ENCODE results near the gene AOPEP. TPM values are rescaled to one million over a fixed set of nuclear protein-coding genes. Genes with fewer than 3 reads are reported as not detected.

The AOPEP gene
- total and polyA plus RNA-seq, 8 donors: 73.9 to 407 (median 101) TPM

DNA sequence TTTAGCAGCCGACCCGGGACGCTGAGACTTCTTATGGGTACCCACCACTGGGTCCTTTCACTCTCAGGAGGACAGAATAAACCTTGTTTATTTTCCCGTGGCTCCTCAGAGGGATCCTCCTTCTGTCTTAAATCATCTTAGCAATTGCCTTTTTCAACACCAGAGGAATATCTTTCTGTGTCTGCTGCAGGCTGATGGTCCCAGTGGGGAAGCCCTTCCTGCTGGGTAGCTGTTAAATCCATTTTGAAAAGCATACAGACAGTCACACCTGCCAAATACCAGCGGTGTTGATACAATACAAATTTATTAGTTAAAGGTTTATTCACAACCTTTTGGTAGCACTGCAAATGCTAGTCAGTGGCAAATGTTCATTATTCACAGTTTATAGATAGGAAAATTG lies 222.9 kb downstream of the AOPEP start:
- Histone ChIP-seq H3K36me3 (no peaks in the 10 kb centered on the region), H3K4me1 (peaks cover 27 to 55% (median 38%) of the 10 kb centered on the region in 4 donors), H3K4me3 (no peak overlapping the region), H3K27me3 (no peaks in the 10 kb centered on the region), H3K9me3 (no peaks in the 10 kb centered on the region), H3K27ac (no peak overlapping the region)
- WGBS, 5 donors: 48 to 76% (median 65%) methylated on average over 5 of the region's 5 CpGs
- DNase-seq: no peak
- TF ChIP-seq EP300 (IDR thresholded peaks at IDR 0.05): no peak
- no peak for TF ChIP-seq POLR2A (IDR thresholded peaks at IDR 0.05)
- TF ChIP-seq, protein P1, sequence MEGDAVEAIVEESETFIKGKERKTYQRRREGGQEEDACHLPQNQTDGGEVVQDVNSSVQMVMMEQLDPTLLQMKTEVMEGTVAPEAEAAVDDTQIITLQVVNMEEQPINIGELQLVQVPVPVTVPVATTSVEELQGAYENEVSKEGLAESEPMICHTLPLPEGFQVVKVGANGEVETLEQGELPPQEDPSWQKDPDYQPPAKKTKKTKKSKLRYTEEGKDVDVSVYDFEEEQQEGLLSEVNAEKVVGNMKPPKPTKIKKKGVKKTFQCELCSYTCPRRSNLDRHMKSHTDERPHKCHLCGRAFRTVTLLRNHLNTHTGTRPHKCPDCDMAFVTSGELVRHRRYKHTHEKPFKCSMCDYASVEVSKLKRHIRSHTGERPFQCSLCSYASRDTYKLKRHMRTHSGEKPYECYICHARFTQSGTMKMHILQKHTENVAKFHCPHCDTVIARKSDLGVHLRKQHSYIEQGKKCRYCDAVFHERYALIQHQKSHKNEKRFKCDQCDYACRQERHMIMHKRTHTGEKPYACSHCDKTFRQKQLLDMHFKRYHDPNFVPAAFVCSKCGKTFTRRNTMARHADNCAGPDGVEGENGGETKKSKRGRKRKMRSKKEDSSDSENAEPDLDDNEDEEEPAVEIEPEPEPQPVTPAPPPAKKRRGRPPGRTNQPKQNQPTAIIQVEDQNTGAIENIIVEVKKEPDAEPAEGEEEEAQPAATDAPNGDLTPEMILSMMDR (IDR thresholded peaks at IDR 0.05): no peak
- no peak for TF ChIP-seq POLR2AphosphoS5 (IDR thresholded peaks at IDR 0.05)
- intact Hi-C loops (cut with DNase I; ENCODE audit: low total_unique reads): no loop called here

DNA sequence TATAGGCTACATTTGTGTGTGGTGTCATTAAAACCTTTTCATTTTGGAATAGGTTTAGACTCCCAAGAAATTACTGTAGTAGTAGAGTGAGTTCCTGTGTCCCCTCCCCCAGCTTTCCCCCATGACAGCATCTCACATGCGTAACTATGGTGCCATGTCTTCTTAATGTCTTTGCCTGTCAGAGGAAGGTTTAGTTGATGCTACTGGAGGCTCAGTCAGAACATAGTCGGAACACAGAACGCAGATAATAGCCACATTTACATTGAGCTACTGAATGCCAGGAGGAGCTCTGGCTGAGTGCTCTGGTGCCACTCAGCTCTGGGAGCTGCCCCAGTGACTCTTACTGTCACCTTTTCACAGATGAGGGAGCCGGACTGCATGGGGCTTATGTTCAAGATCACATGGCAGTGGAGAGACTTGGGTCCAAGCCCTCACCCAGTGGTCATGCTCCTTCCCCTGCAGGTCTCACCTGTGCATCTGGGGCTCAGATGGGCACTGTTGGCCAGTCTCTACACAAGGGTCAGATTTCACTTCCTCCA lies 223.6 kb downstream of the AOPEP start:
- Histone ChIP-seq H3K27ac (peak overlapping the region; percentile 48 to 80 (median 62)), H3K36me3 (no peaks in the 10 kb centered on the region), H3K9me3 (no peaks in the 10 kb centered on the region), H3K4me3 (no peak overlapping the region), H3K27me3 (no peaks in the 10 kb centered on the region), H3K4me1 (peaks cover 27 to 55% (median 37%) of the 10 kb centered on the region in 4 donors)
- DNase-seq: no peak
- WGBS, 5 donors: 78 to 92% (median 79%) methylated on average over 4 of the region's 4 CpGs
- TF ChIP-seq POLR2AphosphoS5 (IDR thresholded peaks at IDR 0.05) (no peak), POLR2A (IDR thresholded peaks at IDR 0.05) (no peak), EP300 (IDR thresholded peaks at IDR 0.05) (no peak)
- TF ChIP-seq, protein P1 (IDR thresholded peaks at IDR 0.05): no peak
- intact Hi-C loops (cut with DNase I; ENCODE audit: low total_unique reads): no loop called here

DNA sequence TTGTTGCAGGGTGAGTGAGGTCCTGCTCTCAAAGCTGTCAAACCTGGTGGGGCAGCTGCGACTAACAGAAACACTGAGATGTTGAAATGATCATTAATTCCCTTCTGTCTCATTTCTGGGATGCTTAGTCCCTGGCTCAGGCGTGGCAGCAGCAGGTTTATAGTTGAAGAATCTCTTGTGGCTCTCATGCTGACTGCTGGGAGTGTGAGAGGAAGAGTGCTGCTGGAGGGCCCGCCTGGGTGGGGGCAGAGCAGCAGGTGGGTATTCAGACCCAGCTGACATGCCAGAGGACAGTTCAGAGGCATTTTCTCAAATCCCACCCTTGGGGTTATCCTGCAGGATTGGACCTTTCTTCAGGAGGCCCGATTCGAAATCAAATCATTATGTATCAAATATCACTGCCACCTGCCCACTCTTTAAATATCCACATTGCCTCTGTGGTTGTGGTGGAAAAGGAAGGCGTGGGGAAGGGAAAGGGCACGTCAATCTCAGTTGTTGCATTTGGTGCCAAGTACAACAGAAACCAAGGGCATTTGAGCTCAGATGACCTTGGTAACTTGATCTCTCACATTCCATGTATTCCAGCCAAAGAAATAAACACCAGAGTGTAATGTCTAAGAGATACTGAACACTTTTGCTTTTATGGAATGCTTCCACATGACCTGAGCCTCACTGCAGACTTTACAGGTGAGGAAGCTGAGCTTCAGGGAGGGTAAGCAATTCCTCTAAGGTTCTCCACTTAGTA lies 224.3 kb downstream of the AOPEP start:
- Histone ChIP-seq H3K4me3 (no peak overlapping the region), H3K4me1 (peaks cover 22 to 49% (median 32%) of the 10 kb centered on the region in 4 donors), H3K27ac (peak overlapping the region; percentile 48 to 80 (median 73)), H3K27me3 (no peaks in the 10 kb centered on the region), H3K36me3 (peaks cover 0 to 4% (median 2%) of the 10 kb centered on the region in 4 donors), H3K9me3 (no peaks in the 10 kb centered on the region)
- WGBS, 5 donors: 36 to 52% (median 42%) methylated on average over 7 of the region's 7 CpGs
- peak; percentile 13 to 79 (median 51) for TF ChIP-seq POLR2AphosphoS5 (IDR thresholded peaks at IDR 0.05)
- no peak for TF ChIP-seq POLR2A (IDR thresholded peaks at IDR 0.05)
- DNase-seq: peak; percentile 58 to 83
- intact Hi-C loops (cut with DNase I; ENCODE audit: low total_unique reads): no loop called here

DNA sequence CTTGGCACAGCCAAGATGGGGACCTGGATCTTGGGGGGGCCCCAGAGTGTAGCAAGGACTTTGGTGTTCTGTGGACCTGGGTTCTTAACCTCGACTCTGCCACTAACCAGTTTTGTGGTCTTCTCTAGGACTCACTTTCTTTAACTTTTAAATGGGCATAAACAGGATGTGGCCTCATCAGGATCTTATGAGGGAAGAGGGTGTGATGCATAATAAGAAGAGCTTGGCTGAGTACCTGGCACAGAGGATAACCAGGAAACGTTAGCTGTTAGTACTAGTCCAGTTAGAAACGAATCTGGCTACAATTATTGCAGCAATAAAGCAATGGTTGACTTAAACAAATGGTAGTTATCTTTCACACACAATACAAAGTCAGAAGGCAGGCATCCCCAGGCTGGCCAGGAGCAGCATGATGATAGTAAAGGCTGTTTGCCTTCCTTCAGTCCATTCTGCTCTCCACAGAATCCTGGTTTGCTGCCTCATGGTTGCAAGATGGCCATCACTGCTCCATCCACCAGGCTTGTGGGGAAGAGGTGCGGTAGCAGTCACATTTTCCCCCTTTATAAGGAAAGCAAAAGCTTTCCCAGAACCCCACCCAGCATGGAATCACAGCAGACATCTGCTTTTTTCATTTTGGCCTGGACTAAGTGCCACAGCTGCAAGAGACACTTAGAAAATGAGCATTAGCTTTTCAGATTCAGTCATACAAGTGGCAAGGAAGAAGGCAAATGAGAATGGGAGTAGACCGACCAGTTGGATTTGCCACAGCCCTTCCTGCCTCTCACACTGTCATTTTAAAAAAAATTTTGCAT lies 225.0 kb downstream of the AOPEP start:
- TF ChIP-seq POLR2A (IDR thresholded peaks at IDR 0.05): no peak
- TF ChIP-seq, protein P1 (IDR thresholded peaks at IDR 0.05): no peak
- TF ChIP-seq EP300 (IDR thresholded peaks at IDR 0.05): no peak
- no peak for TF ChIP-seq POLR2AphosphoS5 (IDR thresholded peaks at IDR 0.05)
- no peaks in the 10 kb centered on the region for H3K9me3 ChIP-seq
- peaks cover 0 to 12% (median 10%) of the 10 kb centered on the region in 4 donors for H3K36me3 ChIP-seq
- intact Hi-C loops (cut with DNase I; ENCODE audit: low total_unique reads): no loop called here
- H3K27me3 ChIP-seq: no peaks in the 10 kb centered on the region
- peak overlapping the region; percentile 48 to 80 (median 73) for H3K27ac ChIP-seq
- WGBS, 5 donors: 48 to 66% (median 50%) methylated on average over 5 of the region's 5 CpGs
- H3K4me1 ChIP-seq: peaks cover 19 to 42% (median 28%) of the 10 kb centered on the region in 4 donors
- no peak for DNase-seq
- no peak overlapping the region for H3K4me3 ChIP-seq
